ENCODE results near the gene LDLR.
"Not testable (repeated sequence)": the region's sequence is repeated elsewhere in the genome, so short reads cannot be mapped to it uniquely, and the experiment has no call there.

Gene LDLR

GRCh38 chr19:11137542-11138384, 48.5 kb downstream of the LDLR start:
- H3K27me3 ChIP-seq (ENCODE audit: control insufficient read depth in 2 of 2, insufficient read depth in 2 of 2, low read length in 2 of 2): peaks cover 0 to 3% of the 10 kb centered on the region in 2 donors
- peaks cover 13 to 29% of the 10 kb centered on the region in 2 donors for H3K4me1 ChIP-seq (ENCODE audit: control insufficient read depth in 2 of 2, insufficient read depth in 2 of 2, low read length in 2 of 2)
- H3K9me3 ChIP-seq (ENCODE audit: control insufficient read depth in 2 of 2, low read length in 2 of 2): no peaks in the 10 kb centered on the region
- peak overlapping the region; percentile 79 to 86 for H3K27ac ChIP-seq (ENCODE audit: low read depth in 2 of 2, low read length in 2 of 2)
- H3K9ac ChIP-seq (ENCODE audit: low read depth in 1 of 2, low read length in 2 of 2): peak overlapping the region in 1 of 2 donors; percentile 60
- peaks cover 0 to 4% of the 10 kb centered on the region in 2 donors for H3K36me3 ChIP-seq (ENCODE audit: control insufficient read depth in 2 of 2, insufficient read depth in 2 of 2, low read length in 2 of 2)
- peak overlapping the region; percentile 56 to 66 for H3K4me3 ChIP-seq (ENCODE audit: low read length in 2 of 2)

GRCh38 chr19:11138601-11139300, 49.5 kb downstream of the LDLR start:
- peak overlapping the region in 1 of 2 donors; percentile 46 for H3K9ac ChIP-seq (ENCODE audit: low read depth in 1 of 2, low read length in 2 of 2)
- peak overlapping the region; percentile 79 to 86 for H3K27ac ChIP-seq (ENCODE audit: low read depth in 2 of 2, low read length in 2 of 2)
- H3K36me3 ChIP-seq (ENCODE audit: control insufficient read depth in 2 of 2, insufficient read depth in 2 of 2, low read length in 2 of 2): no peaks in the 10 kb centered on the region
- H3K4me1 ChIP-seq (ENCODE audit: control insufficient read depth in 2 of 2, insufficient read depth in 2 of 2, low read length in 2 of 2): peaks cover 20 to 37% of the 10 kb centered on the region in 2 donors
- peak overlapping the region in 1 of 2 donors; percentile 18 for H3K4me3 ChIP-seq (ENCODE audit: low read length in 2 of 2)
- peaks cover 0 to 3% of the 10 kb centered on the region in 2 donors for H3K27me3 ChIP-seq (ENCODE audit: control insufficient read depth in 2 of 2, insufficient read depth in 2 of 2, low read length in 2 of 2)
- H3K9me3 ChIP-seq (ENCODE audit: control insufficient read depth in 2 of 2, low read length in 2 of 2): no peaks in the 10 kb centered on the region

- not testable (repeated sequence) for H3K27me3 ChIP-seq (ENCODE audit: control insufficient read depth in 2 of 2, insufficient read depth in 2 of 2, low read length in 2 of 2); H3K4me3 ChIP-seq (ENCODE audit: low read length in 2 of 2); H3K36me3 ChIP-seq (ENCODE audit: control insufficient read depth in 2 of 2, insufficient read depth in 2 of 2, low read length in 2 of 2); H3K9ac ChIP-seq (ENCODE audit: low read depth in 1 of 2, low read length in 2 of 2); H3K9me3 ChIP-seq (ENCODE audit: control insufficient read depth in 2 of 2, low read length in 2 of 2)
- H3K27ac ChIP-seq (ENCODE audit: low read depth in 2 of 2, low read length in 2 of 2): peak overlapping the region in 1 of 2 donors; percentile 86
- H3K4me1 ChIP-seq (ENCODE audit: control insufficient read depth in 2 of 2, insufficient read depth in 2 of 2, low read length in 2 of 2): peaks cover 20 to 37% of the 10 kb centered on the region in 2 donors
These were observed 50.8 kb downstream of the LDLR start for GRCh38 chr19:11140023-11140538.

GRCh38 chr19:11140896-11141295, 51.6 kb downstream of the LDLR start:
- Histone ChIP-seq H3K27ac (ENCODE audit: low read depth in 2 of 2, low read length in 2 of 2) (no peak overlapping the region), H3K9me3 (ENCODE audit: control insufficient read depth in 2 of 2, low read length in 2 of 2) (no peaks in the 10 kb centered on the region), H3K27me3 (ENCODE audit: control insufficient read depth in 2 of 2, insufficient read depth in 2 of 2, low read length in 2 of 2) (peaks cover 0 to 3% of the 10 kb centered on the region in 2 donors), H3K4me3 (ENCODE audit: low read length in 2 of 2) (no peak overlapping the region), H3K9ac (ENCODE audit: low read depth in 1 of 2, low read length in 2 of 2) (no peak overlapping the region), H3K36me3 (ENCODE audit: control insufficient read depth in 2 of 2, insufficient read depth in 2 of 2, low read length in 2 of 2) (no peaks in the 10 kb centered on the region), H3K4me1 (ENCODE audit: control insufficient read depth in 2 of 2, insufficient read depth in 2 of 2, low read length in 2 of 2) (peaks cover 20 to 37% of the 10 kb centered on the region in 2 donors)

GRCh38 chr19:11141937-11142527, 52.8 kb downstream of the LDLR start:
- Histone ChIP-seq H3K4me3 (ENCODE audit: low read length in 2 of 2) (no peak overlapping the region), H3K9me3 (ENCODE audit: control insufficient read depth in 2 of 2, low read length in 2 of 2) (no peaks in the 10 kb centered on the region), H3K36me3 (ENCODE audit: control insufficient read depth in 2 of 2, insufficient read depth in 2 of 2, low read length in 2 of 2) (no peaks in the 10 kb centered on the region), H3K27me3 (ENCODE audit: control insufficient read depth in 2 of 2, insufficient read depth in 2 of 2, low read length in 2 of 2) (peaks cover 0 to 3% of the 10 kb centered on the region in 2 donors), H3K27ac (ENCODE audit: low read depth in 2 of 2, low read length in 2 of 2) (peak overlapping the region; percentile 43 to 65), H3K9ac (ENCODE audit: low read depth in 1 of 2, low read length in 2 of 2) (peak overlapping the region in 1 of 2 donors; percentile 52), H3K4me1 (ENCODE audit: control insufficient read depth in 2 of 2, insufficient read depth in 2 of 2, low read length in 2 of 2) (peaks cover 20 to 37% of the 10 kb centered on the region in 2 donors)

- H3K27ac ChIP-seq (ENCODE audit: low read depth in 2 of 2, low read length in 2 of 2): peak overlapping the region; percentile 85
- peaks cover 0 to 3% of the 10 kb centered on the region in 2 donors for H3K27me3 ChIP-seq (ENCODE audit: control insufficient read depth in 2 of 2, insufficient read depth in 2 of 2, low read length in 2 of 2)
- peak overlapping the region in 1 of 2 donors; percentile 13 for H3K4me3 ChIP-seq (ENCODE audit: low read length in 2 of 2)
- peak overlapping the region; percentile 47 to 52 for H3K9ac ChIP-seq (ENCODE audit: low read depth in 1 of 2, low read length in 2 of 2)
- no peaks in the 10 kb centered on the region for H3K9me3 ChIP-seq (ENCODE audit: control insufficient read depth in 2 of 2, low read length in 2 of 2)
- H3K4me1 ChIP-seq (ENCODE audit: control insufficient read depth in 2 of 2, insufficient read depth in 2 of 2, low read length in 2 of 2): peaks cover 20 to 37% of the 10 kb centered on the region in 2 donors
- H3K36me3 ChIP-seq (ENCODE audit: control insufficient read depth in 2 of 2, insufficient read depth in 2 of 2, low read length in 2 of 2): no peaks in the 10 kb centered on the region
These were observed 53.4 kb downstream of the LDLR start for GRCh38 chr19:11142528-11143171.

GRCh38 chr19:11145536-11145924, 56.3 kb downstream of the LDLR start:
- Histone ChIP-seq H3K9me3 (ENCODE audit: control insufficient read depth in 2 of 2, low read length in 2 of 2) (no peaks in the 10 kb centered on the region), H3K27ac (ENCODE audit: low read depth in 2 of 2, low read length in 2 of 2) (no peak overlapping the region), H3K36me3 (ENCODE audit: control insufficient read depth in 2 of 2, insufficient read depth in 2 of 2, low read length in 2 of 2) (no peaks in the 10 kb centered on the region), H3K9ac (ENCODE audit: low read depth in 1 of 2, low read length in 2 of 2) (no peak overlapping the region), H3K27me3 (ENCODE audit: control insufficient read depth in 2 of 2, insufficient read depth in 2 of 2, low read length in 2 of 2) (no peaks in the 10 kb centered on the region), H3K4me3 (ENCODE audit: low read length in 2 of 2) (no peak overlapping the region), H3K4me1 (ENCODE audit: control insufficient read depth in 2 of 2, insufficient read depth in 2 of 2, low read length in 2 of 2) (peaks cover 13 to 15% of the 10 kb centered on the region in 2 donors)

- H3K27ac ChIP-seq (ENCODE audit: low read depth in 2 of 2, low read length in 2 of 2): no peak overlapping the region
- H3K36me3 ChIP-seq (ENCODE audit: control insufficient read depth in 2 of 2, insufficient read depth in 2 of 2, low read length in 2 of 2): no peaks in the 10 kb centered on the region
- H3K4me3 ChIP-seq (ENCODE audit: low read length in 2 of 2): no peak overlapping the region
- no peak overlapping the region for H3K9ac ChIP-seq (ENCODE audit: low read depth in 1 of 2, low read length in 2 of 2)
- H3K9me3 ChIP-seq (ENCODE audit: control insufficient read depth in 2 of 2, low read length in 2 of 2): no peaks in the 10 kb centered on the region
- H3K27me3 ChIP-seq (ENCODE audit: control insufficient read depth in 2 of 2, insufficient read depth in 2 of 2, low read length in 2 of 2): no peaks in the 10 kb centered on the region
- H3K4me1 ChIP-seq (ENCODE audit: control insufficient read depth in 2 of 2, insufficient read depth in 2 of 2, low read length in 2 of 2): peaks cover 9 to 12% of the 10 kb centered on the region in 2 donors
These were observed 58.7 kb downstream of the LDLR start for GRCh38 chr19:11148001-11148400.

GRCh38 chr19:11151181-11151580, 61.9 kb downstream of the LDLR start:
- Histone ChIP-seq H3K9ac (ENCODE audit: low read depth in 1 of 2, low read length in 2 of 2) (no peak overlapping the region), H3K27ac (ENCODE audit: low read depth in 2 of 2, low read length in 2 of 2) (peak overlapping the region in 1 of 2 donors; percentile 17), H3K27me3 (ENCODE audit: control insufficient read depth in 2 of 2, insufficient read depth in 2 of 2, low read length in 2 of 2) (no peaks in the 10 kb centered on the region), H3K9me3 (ENCODE audit: control insufficient read depth in 2 of 2, low read length in 2 of 2) (no peaks in the 10 kb centered on the region), H3K36me3 (ENCODE audit: control insufficient read depth in 2 of 2, insufficient read depth in 2 of 2, low read length in 2 of 2) (no peaks in the 10 kb centered on the region), H3K4me1 (ENCODE audit: control insufficient read depth in 2 of 2, insufficient read depth in 2 of 2, low read length in 2 of 2) (peaks cover 12 to 13% of the 10 kb centered on the region in 2 donors), H3K4me3 (ENCODE audit: low read length in 2 of 2) (no peak overlapping the region)
